GM18909 (cell line): ENCODE results near the gene RAB11FIP4.
A peak's percentile ranks its signal among the peaks of the same experiment; 100 is the strongest.

Experiments
- ATAC-seq: cut with Tn5 transposase; IDR thresholded peaks from one replicate; pipeline ENCODE4 v1.9.1; 2021; ENCODE audit warnings: mild to moderate bottlenecking; ENCODE audit not compliant: unreplicated experiment, poor library complexity

Gene RAB11FIP4

GRCh38 chr17:31493656-31494155 is 102.2 kb downstream of the RAB11FIP4 start:
- no peak for ATAC-seq

GRCh38 chr17:31494259-31495021 is 103.0 kb downstream of the RAB11FIP4 start:
- peak; percentile 50 for ATAC-seq

DNA sequence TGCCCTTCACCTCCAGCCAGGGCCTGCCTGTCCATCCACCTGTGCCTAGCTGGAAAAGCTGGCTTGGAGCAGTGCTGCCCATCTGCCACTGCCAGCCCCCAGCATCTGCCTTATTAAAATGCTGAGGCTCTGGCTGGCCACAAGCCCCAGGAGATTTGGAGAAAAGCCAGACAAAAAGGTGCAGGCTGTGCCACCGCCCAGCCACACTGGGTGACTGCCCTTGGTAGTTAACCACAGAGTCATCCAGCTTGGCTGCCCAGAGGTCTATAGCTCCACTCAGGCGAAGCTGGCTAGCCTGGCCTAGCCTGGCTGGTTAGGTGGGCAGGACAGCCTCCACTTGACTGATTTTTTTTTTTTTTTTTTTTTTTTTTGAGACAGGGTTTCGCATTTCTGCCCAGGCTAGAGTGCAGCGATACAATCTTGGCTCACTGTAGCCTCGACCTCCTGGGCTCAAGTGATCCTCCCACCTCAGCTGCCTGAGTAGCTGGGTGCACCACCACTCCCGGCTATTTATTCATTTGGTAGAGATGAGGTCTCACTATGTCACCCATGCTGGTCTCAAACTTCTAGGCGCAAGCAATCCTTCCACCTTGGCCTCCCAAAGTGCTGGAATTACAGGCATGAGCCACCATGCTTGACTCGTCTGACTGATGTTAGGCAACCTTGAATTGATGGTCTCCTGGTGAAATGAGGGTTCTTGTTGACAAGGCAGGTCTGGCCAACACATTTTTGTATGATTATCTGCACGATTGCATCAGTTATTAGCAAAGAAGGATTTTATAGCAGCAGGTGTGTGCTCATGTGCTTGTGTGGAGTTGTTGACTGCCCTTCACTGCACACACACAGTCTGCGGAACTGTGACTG is 103.8 kb downstream of the RAB11FIP4 start:
- no peak for ATAC-seq

- no peak for ATAC-seq
These were observed 104.6 kb downstream of the RAB11FIP4 start for GRCh38 chr17:31496097-31496496.

DNA sequence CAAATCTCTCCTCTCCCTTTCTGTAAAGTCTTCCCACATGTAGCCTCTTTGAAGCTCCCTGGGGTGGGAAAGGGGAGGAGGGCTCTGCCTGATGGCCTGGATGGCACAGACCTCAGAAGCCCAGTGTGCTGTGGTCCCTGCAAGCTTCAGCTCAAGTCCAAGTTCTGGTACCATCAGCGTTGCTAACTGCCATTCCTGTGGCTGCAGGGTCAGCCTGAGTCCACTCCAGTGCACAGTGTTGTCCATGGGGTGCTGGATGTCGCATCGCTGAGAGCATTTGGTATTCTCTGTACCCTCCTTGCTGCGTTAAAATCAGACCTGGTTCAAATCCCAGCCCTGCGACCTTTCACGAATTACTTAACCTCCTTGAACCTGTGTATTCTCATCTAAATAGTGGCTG is 105.1 kb downstream of the RAB11FIP4 start:
- ATAC-seq: no peak

- no peak for ATAC-seq
These were observed 106.0 kb downstream of the RAB11FIP4 start for GRCh38 chr17:31497431-31497830.

- no peak for ATAC-seq
These were observed 106.7 kb downstream of the RAB11FIP4 start for GRCh38 chr17:31497994-31498826.

- no peak for ATAC-seq
These were observed 108.5 kb downstream of the RAB11FIP4 start for GRCh38 chr17:31499771-31500554.

DNA sequence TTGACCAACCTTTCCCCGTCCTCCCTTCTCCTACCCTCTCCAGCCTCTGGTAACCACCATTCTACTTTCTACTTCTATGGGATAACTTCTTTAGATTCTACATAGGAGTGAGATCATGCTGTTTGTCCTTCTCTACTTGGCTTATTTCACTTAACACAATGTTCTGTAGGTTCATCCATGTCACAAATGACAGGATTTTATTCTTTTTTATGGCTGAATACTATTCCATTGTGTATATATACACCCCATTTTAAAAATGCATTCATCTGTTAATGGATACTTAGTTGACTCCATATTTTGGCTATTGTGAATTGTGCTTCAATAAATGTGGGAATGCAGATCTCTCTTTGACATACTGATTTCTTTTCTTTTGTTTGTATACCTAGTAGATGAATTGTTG is 115.0 kb downstream of the RAB11FIP4 start:
- no peak for ATAC-seq

GRCh38 chr17:31508288-31509094 is 117.0 kb downstream of the RAB11FIP4 start:
- ATAC-seq: peak; percentile 76

DNA sequence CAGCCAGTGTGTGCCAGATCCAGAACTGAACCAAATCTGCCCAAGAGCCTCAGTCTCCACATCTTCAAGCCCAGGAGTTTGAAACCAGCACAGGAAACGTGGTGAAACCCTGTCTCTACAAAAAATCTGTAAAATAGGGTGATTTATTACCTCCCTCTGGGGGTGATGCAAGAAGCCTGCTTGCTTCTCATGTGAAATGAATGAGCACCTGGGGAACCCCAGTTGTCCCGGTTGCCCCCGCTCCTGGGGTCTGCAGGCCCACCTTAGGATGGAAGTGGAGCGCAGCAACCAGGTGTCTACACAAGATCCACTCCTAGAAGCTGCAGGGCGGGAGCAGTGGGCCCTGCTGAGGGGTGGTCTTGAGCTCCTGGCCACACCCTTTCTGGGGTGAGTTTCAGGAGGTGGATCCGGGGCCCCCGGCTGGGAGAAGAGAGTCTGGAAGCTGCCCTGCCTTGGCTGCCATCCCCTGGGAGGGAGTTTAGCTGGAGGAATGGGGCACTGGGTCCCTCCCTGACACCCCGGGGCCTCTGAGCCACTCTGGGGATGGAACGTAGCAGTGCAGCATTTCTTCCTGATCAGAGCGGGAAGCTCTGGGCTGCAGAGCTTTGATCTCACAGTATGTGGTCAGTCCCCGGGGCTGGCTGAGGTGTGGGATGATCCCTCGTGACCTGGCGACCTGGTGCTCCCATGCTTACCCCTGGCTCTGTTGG is 117.8 kb downstream of the RAB11FIP4 start:
- ATAC-seq: peak; percentile 31

- ATAC-seq: no peak
These were observed 118.3 kb downstream of the RAB11FIP4 start for GRCh38 chr17:31509805-31510177.

DNA sequence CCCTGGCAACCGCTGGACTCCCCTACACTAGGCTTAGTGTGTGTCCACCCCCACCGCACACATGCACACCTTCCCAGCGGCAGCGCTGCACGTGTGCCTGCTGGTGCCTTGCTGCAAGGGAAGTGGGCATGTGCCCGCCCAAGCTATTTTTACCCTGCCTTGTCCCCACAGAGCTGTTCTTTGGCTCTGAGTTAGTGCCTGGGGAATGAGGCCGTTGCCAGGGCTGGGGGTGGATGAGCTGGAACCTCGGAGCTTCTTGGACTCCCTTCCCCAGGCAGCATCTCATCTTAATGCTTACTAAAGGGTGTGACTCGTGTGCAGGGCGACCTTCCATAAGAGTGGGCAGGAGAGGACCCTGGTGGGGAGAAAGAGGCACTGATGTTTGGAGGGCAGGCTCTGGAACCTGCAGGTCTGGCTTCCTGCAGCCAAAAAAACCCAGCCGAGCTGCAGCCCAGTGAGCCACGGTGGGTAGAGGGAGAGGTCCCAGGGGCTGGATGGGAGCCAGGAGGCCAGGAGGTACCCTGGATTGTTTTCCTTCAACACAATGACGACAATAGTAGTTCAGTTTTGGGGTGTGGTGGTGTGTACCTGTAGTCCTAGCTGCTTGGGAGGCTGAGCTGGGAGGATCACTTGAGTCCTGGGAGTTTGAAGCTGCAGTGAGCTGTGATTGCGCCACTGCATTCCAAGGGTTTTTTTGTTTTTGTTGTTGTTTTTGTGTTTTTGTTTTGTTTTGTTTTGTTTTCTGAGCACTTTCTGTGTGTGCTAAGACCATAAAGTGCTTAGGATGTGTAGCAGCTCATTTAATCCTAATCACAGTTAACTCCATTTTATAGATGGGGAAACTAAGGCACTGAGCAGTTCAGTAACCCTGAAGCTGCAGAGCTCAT is 119.1 kb downstream of the RAB11FIP4 start:
- no peak for ATAC-seq

- no peak for ATAC-seq
These were observed 119.7 kb downstream of the RAB11FIP4 start for GRCh38 chr17:31511195-31511578.

DNA sequence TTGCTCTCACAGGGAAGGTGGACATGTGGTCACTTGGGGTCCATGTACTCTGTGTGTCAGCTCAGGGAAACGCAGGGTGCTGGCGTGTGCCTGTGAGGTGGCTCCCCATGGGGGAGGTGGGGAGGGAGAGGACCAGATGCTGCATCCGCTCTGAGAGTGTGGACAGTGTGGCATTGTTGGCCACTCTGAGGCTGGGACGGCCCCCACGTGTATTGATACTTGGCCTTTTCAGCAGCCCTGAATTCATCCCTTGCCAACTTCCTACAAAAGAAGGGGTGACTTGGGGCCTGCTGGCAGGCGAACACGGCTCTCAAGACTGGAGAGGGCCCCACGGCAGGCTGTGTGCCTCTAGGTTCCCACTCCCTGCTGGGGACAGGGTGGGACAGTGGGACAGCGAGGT is 120.1 kb downstream of the RAB11FIP4 start:
- ATAC-seq: no peak

DNA sequence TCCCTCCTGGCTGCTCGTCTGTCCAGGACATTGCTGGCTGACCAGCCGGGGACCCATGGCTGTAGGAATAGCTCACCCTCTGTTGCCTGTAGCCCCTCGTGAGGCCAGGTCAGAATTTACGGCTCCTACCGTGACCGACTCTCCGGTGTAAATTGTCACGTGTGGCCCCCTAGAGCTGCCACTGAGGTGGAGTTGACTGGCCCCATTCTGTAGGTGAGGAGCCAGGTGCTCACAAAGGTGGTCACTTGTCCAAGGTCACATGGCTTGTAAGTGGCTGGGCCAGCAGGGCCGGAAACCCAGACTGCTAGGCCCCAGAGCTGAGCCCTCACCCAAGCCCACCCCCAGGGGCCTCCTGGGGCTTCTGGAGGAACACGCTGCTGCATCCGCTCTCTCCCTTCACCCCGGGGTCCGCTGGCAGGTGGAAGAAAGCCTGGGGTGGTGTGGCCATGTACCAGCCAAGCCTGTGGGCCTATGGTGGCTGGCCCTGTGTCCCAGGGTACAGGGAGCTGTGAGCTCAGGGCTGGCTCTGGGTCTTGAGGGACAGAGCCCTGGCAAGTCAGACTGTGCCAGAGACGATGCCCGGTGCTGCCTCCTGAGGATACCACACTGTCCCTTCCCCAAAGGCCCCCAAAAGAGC is 120.7 kb downstream of the RAB11FIP4 start:
- no peak for ATAC-seq

- ATAC-seq: no peak
These were observed 121.3 kb downstream of the RAB11FIP4 start for GRCh38 chr17:31512796-31513195.
